Esophagus squamous epithelium (tissue), 4 donors: ENCODE data around the gene FRG2B.

Source experiments
- POLR2A ChIP-seq, 4 donors: fragments of 450-650 bp; IDR thresholded peaks; one replicate each; pipeline ENCODE4 v1.6.1; 2017; ENCODE audit warnings: antibody characterized with exemption in 4 of 4, mild to moderate bottlenecking in 4 of 4, moderate library complexity in 3 of 4
- TF ChIP-seq, protein P1 (sequence below), 6 experiments: fragments of 450-650 bp in 4 of 6; fragments of 200-600 bp in 2 of 6; sonication (generic) in 2 of 6; IDR thresholded peaks; one replicate each; pipeline ENCODE4 v1.5.1; 2016 to 2019; ENCODE audit warnings: antibody characterized with exemption in 6 of 6, mild to moderate bottlenecking in 4 of 6, moderate library complexity in 4 of 6

DNA sequence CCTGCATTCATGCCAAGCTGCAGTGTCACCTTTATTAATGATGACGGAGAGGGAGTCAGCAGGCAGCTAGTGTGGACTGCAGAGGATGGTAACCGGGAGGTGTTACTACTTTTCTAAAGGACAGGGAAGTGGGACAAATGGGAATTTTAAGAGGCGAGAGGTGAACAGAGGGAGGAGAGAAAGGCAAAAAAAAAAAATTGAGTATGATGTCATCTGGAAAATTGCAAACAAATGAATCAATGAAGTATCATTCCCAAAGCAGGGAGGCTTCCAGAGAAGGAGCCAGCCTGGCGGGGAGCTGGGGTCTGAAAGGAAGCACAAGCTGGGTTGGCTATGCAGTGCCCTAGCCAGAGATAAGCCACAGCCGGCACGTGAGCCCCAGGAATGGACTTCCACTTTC is 12.9 kb downstream of the FRG2B start:
- TF ChIP-seq, protein P1, sequence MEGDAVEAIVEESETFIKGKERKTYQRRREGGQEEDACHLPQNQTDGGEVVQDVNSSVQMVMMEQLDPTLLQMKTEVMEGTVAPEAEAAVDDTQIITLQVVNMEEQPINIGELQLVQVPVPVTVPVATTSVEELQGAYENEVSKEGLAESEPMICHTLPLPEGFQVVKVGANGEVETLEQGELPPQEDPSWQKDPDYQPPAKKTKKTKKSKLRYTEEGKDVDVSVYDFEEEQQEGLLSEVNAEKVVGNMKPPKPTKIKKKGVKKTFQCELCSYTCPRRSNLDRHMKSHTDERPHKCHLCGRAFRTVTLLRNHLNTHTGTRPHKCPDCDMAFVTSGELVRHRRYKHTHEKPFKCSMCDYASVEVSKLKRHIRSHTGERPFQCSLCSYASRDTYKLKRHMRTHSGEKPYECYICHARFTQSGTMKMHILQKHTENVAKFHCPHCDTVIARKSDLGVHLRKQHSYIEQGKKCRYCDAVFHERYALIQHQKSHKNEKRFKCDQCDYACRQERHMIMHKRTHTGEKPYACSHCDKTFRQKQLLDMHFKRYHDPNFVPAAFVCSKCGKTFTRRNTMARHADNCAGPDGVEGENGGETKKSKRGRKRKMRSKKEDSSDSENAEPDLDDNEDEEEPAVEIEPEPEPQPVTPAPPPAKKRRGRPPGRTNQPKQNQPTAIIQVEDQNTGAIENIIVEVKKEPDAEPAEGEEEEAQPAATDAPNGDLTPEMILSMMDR (IDR thresholded peaks at IDR 0.05): no peak
- no peak for TF ChIP-seq POLR2A (IDR thresholded peaks at IDR 0.05)
